Neural progenitor cell (in vitro differentiated cells): ENCODE results near the gene SUMO1. TPM values are rescaled to one million over a fixed set of nuclear protein-coding genes. Genes with fewer than 3 reads are reported as not detected.
A peak's percentile ranks its signal among the peaks of the same experiment; 100 is the strongest.

Experiments used
- DNase-seq: peaks from one replicate; pipeline ENCODE4 v3.0.0-alpha.2; 2016; ENCODE audit warnings: low spot score
- H2AFZ ChIP-seq: fragments of 200-600 bp; sonication (generic); replicated peaks from 2 replicates; pipeline ENCODE4 v1.6.1; 2016; ENCODE audit warnings: antibody characterized with exemption
- H3F3A ChIP-seq: fragments of 200-600 bp; sonication (generic); 2 replicates; pipeline ENCODE4 v1.6.1; 2016; ENCODE audit warnings: antibody characterized with exemption, low read depth
- H3K27ac ChIP-seq: fragments of 200-600 bp; sonication (generic); 2 replicates; pipeline ENCODE4 v1.5.1; 2016; ENCODE audit warnings: mild to moderate bottlenecking
- H3K27me3 ChIP-seq: fragments of 200-600 bp; sonication (generic); 2 replicates; pipeline ENCODE4 v1.6.1; 2016; ENCODE audit warnings: mild to moderate bottlenecking, moderate library complexity
- H3K36me3 ChIP-seq: fragments of 200-600 bp; sonication (generic); 2 replicates; pipeline ENCODE4 v1.5.1; 2016
- H3K4me1 ChIP-seq: fragments of 200-600 bp; sonication (generic); 2 replicates; pipeline ENCODE4 v1.6.1; 2016; ENCODE audit warnings: mixed run types
- H3K4me2 ChIP-seq: fragments of 200-600 bp; sonication (generic); 2 replicates; pipeline ENCODE4 v1.6.1; 2016
- H3K4me3 ChIP-seq: fragments of 200-600 bp; sonication (generic); 2 replicates; pipeline ENCODE4 v1.5.1; 2016
- H3K79me2 ChIP-seq: fragments of 200-600 bp; sonication (generic); 2 replicates; pipeline ENCODE4 v1.6.1; 2016; ENCODE audit warnings: low read depth
- H3K9ac ChIP-seq: fragments of 200-600 bp; sonication (generic); 2 replicates; pipeline ENCODE4 v1.6.1; 2016
- H3K9me3 ChIP-seq: fragments of 200-600 bp; sonication (generic); 2 replicates; pipeline ENCODE4 v1.5.1; 2016; ENCODE audit warnings: low read depth
- H4K20me1 ChIP-seq: fragments of 200-600 bp; sonication (generic); 2 replicates; pipeline ENCODE4 v1.6.1; 2016; ENCODE audit warnings: low read depth
- H3K27ac Mint-ChIP-seq: 3 replicates; pipeline ENCODE4 v1.8.0; 2021; ENCODE audit warnings: mixed read lengths
- H3K27me3 Mint-ChIP-seq: 2 replicates; pipeline ENCODE4 v1.8.0; 2022; ENCODE audit warnings: low read depth, mild to moderate bottlenecking, inconsistent platforms, moderate library complexity, mixed read lengths; ENCODE audit not compliant: insufficient read depth
- H3K36me3 Mint-ChIP-seq: 3 replicates; pipeline ENCODE4 v1.8.0; 2021; ENCODE audit warnings: mixed read lengths
- H3K4me1 Mint-ChIP-seq: 3 replicates; pipeline ENCODE4 v1.8.0; 2021; ENCODE audit warnings: mixed read lengths
- H3K4me3 Mint-ChIP-seq: 3 replicates; pipeline ENCODE4 v1.8.0; 2021; ENCODE audit warnings: mild to moderate bottlenecking, moderate library complexity, mixed read lengths
- H3K9me3 Mint-ChIP-seq: 3 replicates; pipeline ENCODE4 v1.8.0; 2020; ENCODE audit warnings: mixed read lengths
- CTCF ChIP-seq: fragments of 200-600 bp; sonication (generic); IDR thresholded peaks from 2 replicates; pipeline ENCODE4 v1.5.1; 2017; ENCODE audit warnings: antibody characterized with exemption, mild to moderate bottlenecking
- EZH2 ChIP-seq: fragments of 200-600 bp; sonication (generic); IDR thresholded peaks from 2 replicates; pipeline ENCODE4 v1.6.1; 2017; ENCODE audit warnings: antibody characterized with exemption, mild to moderate bottlenecking, moderate library complexity
- EZH2phosphoT487 ChIP-seq: fragments of 200-600 bp; sonication (generic); IDR thresholded peaks from 2 replicates; pipeline ENCODE4 v1.6.1; 2017; ENCODE audit warnings: antibody characterized with exemption
- total RNA-seq: library from RNA; depleted of rRNA; stranded (reverse); fragments of >200 nt; gene quantifications from 2 replicates; pipeline ENCODE4 v1.2.3, GENCODE V29; 2015; ENCODE audit warnings: low replicate concordance

SUMO1 gene
- total RNA-seq, 1 donor from 2014 or later: 409 TPM

- no peaks in the 10 kb centered on the region for H3K36me3 Mint-ChIP-seq
- H3K4me1 Mint-ChIP-seq: peaks cover 45% of the 10 kb centered on the region
- H3K27me3 Mint-ChIP-seq: peaks cover 19% of the 10 kb centered on the region
- H4K20me1 ChIP-seq: no peaks in the 10 kb centered on the region
- H3K4me3 Mint-ChIP-seq: peak overlapping the region; percentile 66
- H3K27ac Mint-ChIP-seq: peak overlapping the region; percentile 73
- H3K9me3 ChIP-seq: peaks cover 4% of the 10 kb centered on the region
- peaks cover 6% of the 10 kb centered on the region for H3K4me1 ChIP-seq
- H3K27me3 ChIP-seq: peaks cover 42% of the 10 kb centered on the region
- DNase-seq: peak; percentile 84
- no peak overlapping the region for H3K27ac ChIP-seq
- H3K36me3 ChIP-seq: no peaks in the 10 kb centered on the region
- H3K79me2 ChIP-seq: no peaks in the 10 kb centered on the region
- peak overlapping the region; percentile 72 for H3K4me2 ChIP-seq
- no peak overlapping the region for H3K9ac ChIP-seq
- H3K4me3 ChIP-seq: peak overlapping the region; percentile 36
- H2AFZ ChIP-seq: peak overlapping the region; percentile 58
- TF ChIP-seq CTCF: no peak
- peaks cover 22% of the 10 kb centered on the region for H3F3A ChIP-seq
- peaks cover 6% of the 10 kb centered on the region for H3K9me3 Mint-ChIP-seq
These were observed 67.1 kb downstream of the SUMO1 start for GRCh38 chr2:202171241-202171825.

GRCh38 chr2:202169832-202170424 lies 68.5 kb downstream of the SUMO1 start:
- no peaks in the 10 kb centered on the region for H3K36me3 ChIP-seq
- H3K4me2 ChIP-seq: no peak overlapping the region
- H2AFZ ChIP-seq: no peak overlapping the region
- no peak overlapping the region for H3K4me3 ChIP-seq
- H3K9ac ChIP-seq: no peak overlapping the region
- Mint-ChIP-seq H3K9me3 (peaks cover under 1% of the 10 kb centered on the region), H3K27ac (no peak overlapping the region), H3K4me1 (peaks cover 55% of the 10 kb centered on the region), H3K4me3 (no peak overlapping the region), H3K36me3 (no peaks in the 10 kb centered on the region), H3K27me3 (peaks cover 19% of the 10 kb centered on the region)
- H3K27me3 ChIP-seq: peaks cover 56% of the 10 kb centered on the region
- H3K79me2 ChIP-seq: no peaks in the 10 kb centered on the region
- H3K9me3 ChIP-seq: peaks cover under 1% of the 10 kb centered on the region
- no peak overlapping the region for H3K27ac ChIP-seq
- DNase-seq: no peak
- TF ChIP-seq EZH2: no peak
- no peak for TF ChIP-seq CTCF
- no peak for TF ChIP-seq EZH2phosphoT487
- peaks cover under 1% of the 10 kb centered on the region for H4K20me1 ChIP-seq
- H3K4me1 ChIP-seq: peaks cover 6% of the 10 kb centered on the region
- peaks cover 21% of the 10 kb centered on the region for H3F3A ChIP-seq

- peaks cover 19% of the 10 kb centered on the region for H3K27me3 Mint-ChIP-seq
- Histone ChIP-seq H3K27ac (no peak overlapping the region), H3K36me3 (no peaks in the 10 kb centered on the region), H3K9ac (no peak overlapping the region), H3K4me3 (no peak overlapping the region), H3K9me3 (no peaks in the 10 kb centered on the region), H2AFZ (no peak overlapping the region), H3F3A (peaks cover 27% of the 10 kb centered on the region), H3K4me2 (no peak overlapping the region), H4K20me1 (peaks cover 5% of the 10 kb centered on the region), H3K79me2 (no peaks in the 10 kb centered on the region), H3K27me3 (peaks cover 59% of the 10 kb centered on the region), H3K4me1 (peaks cover 7% of the 10 kb centered on the region)
- no peak overlapping the region for H3K27ac Mint-ChIP-seq
- no peak overlapping the region for H3K4me3 Mint-ChIP-seq
- DNase-seq: no peak
- H3K36me3 Mint-ChIP-seq: no peaks in the 10 kb centered on the region
- no peak for TF ChIP-seq EZH2phosphoT487
- no peak for TF ChIP-seq CTCF
- no peak for TF ChIP-seq EZH2
- H3K9me3 Mint-ChIP-seq: no peaks in the 10 kb centered on the region
- H3K4me1 Mint-ChIP-seq: peaks cover 63% of the 10 kb centered on the region
These were observed 69.3 kb downstream of the SUMO1 start for GRCh38 chr2:202169131-202169530.
